K562 (cell line): Measurements from ENCODE around the gene MX1. TPM values are rescaled to one million over a fixed set of nuclear protein-coding genes. Genes with fewer than 3 reads are reported as not detected.

Experiments
- ATAC-seq: fragments of 200-7000 bp; cut with Tn5 transposase; 3 replicates; pipeline ENCODE4 v1.9.1; 2020; ENCODE audit warnings: moderate library complexity
- BruUV-seq: library from RNA; stranded (reverse); fragments of 400-500 nt; replicated peaks from 2 replicates; lab custom pipeline; 2021; lab: Mats Ljungman, UMichigan
- CTCF ChIA-PET: fragments of 300-600 bp; formaldehyde crosslinking; extraction: SDS; loops from one replicate; lab custom pipeline; 2021; ENCODE audit warnings: low intra/inter-chr PET ratio; lab: Yijun Ruan, JAX
- POLR2A ChIA-PET: fragments of 300-600, 350-650 bp; sonication (Branson Sonifier 250); formaldehyde crosslinking; extraction: SDS; loops from one replicate; lab custom pipeline; 2021; ENCODE audit warnings: antibody characterized with exemption, inconsistent platforms; lab: Yijun Ruan, JAX
- DNase-seq, 4 experiments: peaks; one replicate each; pipeline versions ENCODE4 v3.0.0 to v3.0.0-alpha.2; 2011 to 2018; ENCODE audit warnings: low spot score in 3 of 4, mixed read lengths in 3 of 4; ENCODE audit errors: extremely low read depth in 1 of 4
- FAIRE-seq: peaks from 2 replicates; lab custom pipeline; 2011; peaks lifted over from hg19 to GRCh38; lab: Jason Lieb, UNC
- H2AFZ ChIP-seq: 2 replicates; pipeline ENCODE4 v1.6.0; 2011; ENCODE audit warnings: low read depth, low read length, control low read depth, inconsistent platforms
- H3K27ac ChIP-seq: fragments of 200-600 bp; 3 replicates; pipeline ENCODE4 v1.8.0; 2011; ENCODE audit warnings: low read depth, mild to moderate bottlenecking, control low read depth, inconsistent platforms, low read length, moderate library complexity, mixed read lengths; ENCODE audit errors: extremely low read depth
- H3K27me3 ChIP-seq, 2 experiments: fragments of 300-600 bp in 1 of 2; 2 replicates in 1 of 2; 3 replicates in 1 of 2; pipeline versions ENCODE4 v1.6.0 to v1.8.0; 2011; ENCODE audit warnings: inconsistent platforms in 2 of 2, low read length in 2 of 2, mild to moderate bottlenecking in 1 of 2, mixed read lengths in 1 of 2, moderate library complexity in 1 of 2; ENCODE audit not compliant: control insufficient read depth in 2 of 2, insufficient read depth in 2 of 2
- H3K36me3 ChIP-seq: fragments of 300-600 bp; 3 replicates; pipeline ENCODE4 v1.8.0; 2011; ENCODE audit warnings: mild to moderate bottlenecking, low read length, inconsistent platforms; ENCODE audit not compliant: control insufficient read depth, insufficient read depth
- H3K4me1 ChIP-seq, 2 experiments: fragments of 200-600 bp in 1 of 2; replicated peaks in 1 of 2; 2 replicates in 1 of 2; 3 replicates in 1 of 2; pipeline versions ENCODE4 v1.5.1 to v1.8.0; 2011; ENCODE audit warnings: inconsistent platforms in 2 of 2, low read length in 2 of 2, mild to moderate bottlenecking in 1 of 2, mixed read lengths in 1 of 2, moderate library complexity in 1 of 2; ENCODE audit not compliant: control insufficient read depth in 2 of 2, insufficient read depth in 2 of 2
- H3K4me2 ChIP-seq: 2 replicates; pipeline ENCODE4 v1.6.1; 2011; ENCODE audit warnings: low read length, control low read depth, inconsistent platforms, mixed read lengths; ENCODE audit not compliant: insufficient read depth
- H3K4me3 ChIP-seq: fragments of 200-600 bp; sonication (generic), shearing (Covaris generic); 2 replicates; pipeline ENCODE4 v1.5.1; 2016; ENCODE audit warnings: control low read depth, inconsistent platforms
- H3K79me2 ChIP-seq: fragments of 200-600 bp; 3 replicates; pipeline ENCODE4 v1.8.0; 2011; ENCODE audit warnings: low read length, inconsistent platforms; ENCODE audit not compliant: control insufficient read depth, insufficient read depth
- H3K9ac ChIP-seq, 2 experiments: 2 replicates each; pipeline versions ENCODE4 v1.6.0 to v1.6.1; 2011; ENCODE audit warnings: low read depth in 2 of 2, low read length in 2 of 2, control low read depth in 1 of 2, inconsistent platforms in 1 of 2, mild to moderate bottlenecking in 1 of 2, mixed read lengths in 1 of 2; ENCODE audit not compliant: insufficient read depth in 1 of 2
- H3K9me1 ChIP-seq: one replicate; pipeline ENCODE4 v1.6.0; 2011; ENCODE audit warnings: inconsistent platforms, mild to moderate bottlenecking, low read length, moderate library complexity; ENCODE audit not compliant: control insufficient read depth, insufficient read depth
- H3K9me3 ChIP-seq: replicated peaks from 2 replicates; pipeline ENCODE4 v1.5.1; 2011; ENCODE audit warnings: low read depth, low read length, inconsistent platforms; ENCODE audit not compliant: control insufficient read depth, insufficient read depth
- H4K20me1 ChIP-seq: replicated peaks from 2 replicates; pipeline ENCODE4 v1.6.1; 2011; ENCODE audit warnings: low read length, inconsistent platforms, mixed read lengths; ENCODE audit not compliant: control insufficient read depth, insufficient read depth
- BHLHE40 ChIP-seq: IDR thresholded peaks from 2 replicates; pipeline ENCODE4 v1.6.1; 2011; ENCODE audit warnings: low read length, improper control_type of control experiment
- ELF1 ChIP-seq: fragments of 200-800 bp; sonication (Bioruptor generic); IDR thresholded peaks from 2 replicates; pipeline ENCODE4 v1.6.1; 2016; ENCODE audit warnings: missing genetic modification characterization, missing compliant biosample characterization
- ZNF75A ChIP-seq: fragments of 450-650 bp; formaldehyde crosslinking; IDR thresholded peaks from 2 replicates; pipeline ENCODE4 v1.4.0; 2020; ENCODE audit warnings: mild to moderate bottlenecking
- WGBS: fragments of 100-300 bp; shearing (Covaris generic); methylation state at CpG from one replicate; pipeline ENCODE4 v1.1.6; 2016; ENCODE audit warnings: low coverage, mixed read lengths; ENCODE audit not compliant: insufficient coverage; ENCODE audit errors: missing lambda C conversion rate; 5-methylcytosine and 5-hydroxymethylcytosine counted together
- in situ Hi-C: fragments of 300-500 bp; cut with MboI; formaldehyde crosslinking; loops from 4 replicates; pipeline ENCODE4 v1.15.0; 2018; ENCODE audit warnings: inconsistent platforms, mixed read lengths
- intact Hi-C: fragments of 100-400 bp; cut with micrococcal nuclease; formaldehyde crosslinking; loops from 2 replicates; pipeline ENCODE4 v1.14.2; 2022
- polyA plus RNA-seq, 8 experiments: library from polyadenylated mRNA; depleted of rRNA in 4 of 8; stranded (reverse) in 5 of 8; unstranded in 3 of 8; fragments of >200 nt; fragmentation: Nextera tagmentation in 2 of 8; fragmentation: Illumina TruSeq in 1 of 8; extraction: Ambion mirVana in 2 of 8; extraction: Trizol in 1 of 8; gene quantifications; 2 replicates each; pipeline versions ENCODE4 v1.2.1 to v1.2.3, GENCODE V29; 2011 to 2014; ENCODE audit warnings: inconsistent platforms in 1 of 8, missing spikeins in 1 of 8
- total RNA-seq, 7 experiments: library from RNA; depleted of rRNA in 6 of 7; stranded (reverse); fragments of >200 nt in 6 of 7; fragmentation: Illumina TruSeq in 2 of 7; extraction: Trizol in 2 of 7; gene quantifications; 2 replicates each; pipeline versions ENCODE4 v1.2.1 to v1.2.3, GENCODE V29; 2011 to 2021; ENCODE audit warnings: low replicate concordance in 1 of 7

The MX1 gene
- total and polyA plus RNA-seq, 9 of the 15 experiments (the other 6 are each of a cell fraction or from before 2014, with no cell fraction given) = 0.07 to 0.51 (median 0.21) TPM; not detected in 5

GRCh38 chr21:41418956-41419680, 6.9 kb upstream of the MX1 start:
- no peak overlapping the region for H3K4me3 ChIP-seq
- no peak for DNase-seq
- no peaks in the 10 kb centered on the region for H3K79me2 ChIP-seq
- TF ChIP-seq ZNF75A (CRISPR knock-in tag) = no peak
- TF ChIP-seq ELF1 = no peak
- TF ChIP-seq BHLHE40 = no peak
- POLR2A ChIA-PET = no interaction called here
- ATAC-seq = no peak
- no peak overlapping the region for H3K27ac ChIP-seq
- H3K36me3 ChIP-seq = no peaks in the 10 kb centered on the region
- H3K4me1 ChIP-seq = peaks cover 0 to 10% of the 10 kb centered on the region in 2 experiments; a peak in 2 of 5 replicates
- intact Hi-C loops (no loop called here), in situ Hi-C loops (no loop called here)
- H3K9me1 ChIP-seq = no peaks in the 10 kb centered on the region
- CTCF ChIA-PET = no interaction called here
- H4K20me1 ChIP-seq = no peaks in the 10 kb centered on the region; the same call in 1 of the 2 replicates
- peaks cover 0 to 14% of the 10 kb centered on the region in 2 experiments; a peak in 1 of 5 replicates for H3K27me3 ChIP-seq
- H3K4me2 ChIP-seq = no peak overlapping the region
- no peak overlapping the region for H3K9ac ChIP-seq
- H3K9me3 ChIP-seq = no peaks in the 10 kb centered on the region
- H2AFZ ChIP-seq = no peak overlapping the region
- 9% methylated on average over 11 of the region's 11 CpGs for WGBS
- FAIRE-seq = no peak
- BruUV-seq = no TSS peak
